Activated effector memory CD4-positive, alpha-beta T cell treated with Interleukin-2 at 50 U/mL for 16 hours (primary cell): ENCODE data around the gene PROSER2.
A peak's percentile ranks its signal among the peaks of the same experiment; 100 is the strongest.

Source experiments
- DNase-seq: peaks from one replicate; pipeline ENCODE4 v3.0.0-alpha.2; 2020

The PROSER2 gene, protein sequence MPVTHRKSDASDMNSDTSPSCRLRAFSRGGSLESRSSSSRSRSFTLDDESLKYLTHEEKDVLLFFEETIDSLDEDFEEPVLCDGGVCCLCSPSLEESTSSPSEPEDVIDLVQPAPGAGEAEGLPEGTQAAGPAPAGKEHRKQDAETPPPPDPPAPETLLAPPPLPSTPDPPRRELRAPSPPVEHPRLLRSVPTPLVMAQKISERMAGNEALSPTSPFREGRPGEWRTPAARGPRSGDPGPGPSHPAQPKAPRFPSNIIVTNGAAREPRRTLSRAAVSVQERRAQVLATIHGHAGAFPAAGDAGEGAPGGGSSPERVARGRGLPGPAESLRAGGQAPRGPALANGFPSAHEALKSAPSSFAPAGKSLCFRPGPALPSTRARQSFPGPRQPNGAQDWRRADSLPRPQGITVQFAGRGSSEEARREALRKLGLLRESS

DNA sequence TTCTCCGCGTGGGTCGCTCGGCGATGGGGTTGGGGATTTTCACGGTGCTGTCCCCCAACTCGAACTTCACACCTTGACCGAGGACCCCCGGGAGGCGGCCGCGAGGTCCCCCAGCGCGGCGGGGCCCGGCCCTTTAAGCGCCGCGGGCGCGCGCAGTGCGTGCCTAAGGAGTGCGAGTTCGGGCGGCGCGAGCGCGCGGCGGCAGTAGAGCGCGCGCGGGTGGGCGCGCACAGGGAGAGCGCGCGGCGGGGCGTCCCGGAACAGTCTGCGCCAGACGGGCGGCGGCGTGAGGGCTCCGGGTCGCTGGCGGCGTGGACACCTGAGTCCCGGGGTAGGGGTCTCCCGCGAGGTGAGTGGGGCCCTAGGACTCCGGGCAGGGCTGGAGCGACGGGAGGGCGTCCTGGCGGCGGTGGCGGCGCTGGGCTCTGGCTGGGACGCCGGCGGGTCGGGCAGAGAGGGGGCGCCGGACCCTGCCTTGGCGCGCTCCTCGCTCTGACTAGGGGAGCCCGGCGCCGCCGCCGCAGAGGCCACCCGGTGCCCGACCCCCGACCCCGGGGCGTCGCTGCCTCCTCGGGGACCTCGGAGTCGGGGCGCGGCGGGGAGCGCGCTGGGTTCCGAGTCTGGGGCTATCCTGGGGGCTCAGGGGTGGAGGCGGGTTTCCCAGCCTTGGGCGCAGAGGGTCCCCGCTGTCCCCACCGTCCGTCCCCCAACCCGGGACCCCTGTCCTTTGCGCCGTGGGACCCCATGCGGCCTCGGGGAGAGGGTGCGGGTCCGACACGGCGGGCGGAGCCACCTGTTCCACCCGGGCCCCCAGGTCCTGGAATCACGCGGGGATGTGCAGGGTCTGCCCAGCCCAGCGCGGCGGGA is at the start of gene PROSER2:
PROSER2 (plus strand) TSS at position 235 of the 867 bp plus-strand sequence. CDS start 28,722 bp downstream, outside the sequence.
- peak; percentile 20 for DNase-seq

DNA sequence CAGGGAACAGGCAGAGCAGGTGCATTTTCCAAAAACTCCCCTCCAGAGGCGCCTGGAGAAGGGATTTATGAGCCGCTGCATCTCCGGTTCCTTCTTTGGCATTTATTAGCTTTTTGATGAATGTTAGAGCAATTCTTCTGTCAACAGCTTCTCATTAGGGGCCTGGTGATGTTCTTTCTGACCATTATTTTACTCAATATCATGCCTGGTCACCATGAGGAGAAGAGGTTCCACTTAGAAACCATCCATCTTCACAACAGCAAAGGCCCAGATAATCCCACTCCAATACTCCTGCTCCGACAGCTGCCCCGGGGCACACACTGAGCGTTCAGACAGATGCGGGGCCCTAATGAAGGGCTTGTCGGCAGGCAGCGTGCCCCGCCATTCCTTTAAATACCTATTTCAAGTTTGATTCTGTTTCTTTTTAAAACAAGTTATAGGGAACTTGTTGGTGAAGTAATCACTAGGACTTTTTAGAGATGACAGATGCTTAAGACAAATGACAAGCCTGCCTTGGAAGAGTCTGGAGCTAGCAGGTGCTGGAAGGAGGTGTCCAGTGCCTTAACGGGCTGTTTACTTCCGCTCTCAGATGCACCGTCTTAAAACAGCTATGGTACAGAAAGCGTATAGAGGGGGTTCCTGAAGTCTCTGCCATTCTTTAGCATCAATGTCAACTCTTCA is 49.3 kb upstream of the PROSER2 start:
- DNase-seq: no peak

DNA sequence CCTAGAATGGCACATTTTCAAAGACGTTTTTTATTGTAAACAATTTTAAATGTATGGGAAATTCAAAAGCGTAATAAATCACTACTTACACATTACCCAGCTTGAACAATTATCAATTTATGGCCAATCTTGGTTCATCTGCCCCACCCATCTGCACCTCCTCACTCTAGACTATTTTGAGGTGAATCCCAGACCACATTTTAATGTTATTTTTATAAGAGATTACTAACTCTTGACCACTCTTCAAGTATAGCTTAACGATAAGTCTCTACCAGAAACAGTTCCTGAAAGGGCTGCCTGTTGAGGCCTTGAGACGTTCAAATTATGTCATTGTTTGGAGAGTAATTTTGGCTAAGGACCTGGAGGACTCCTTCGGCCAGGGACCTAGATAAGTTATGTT is 47.7 kb upstream of the PROSER2 start:
- no peak for DNase-seq

DNA sequence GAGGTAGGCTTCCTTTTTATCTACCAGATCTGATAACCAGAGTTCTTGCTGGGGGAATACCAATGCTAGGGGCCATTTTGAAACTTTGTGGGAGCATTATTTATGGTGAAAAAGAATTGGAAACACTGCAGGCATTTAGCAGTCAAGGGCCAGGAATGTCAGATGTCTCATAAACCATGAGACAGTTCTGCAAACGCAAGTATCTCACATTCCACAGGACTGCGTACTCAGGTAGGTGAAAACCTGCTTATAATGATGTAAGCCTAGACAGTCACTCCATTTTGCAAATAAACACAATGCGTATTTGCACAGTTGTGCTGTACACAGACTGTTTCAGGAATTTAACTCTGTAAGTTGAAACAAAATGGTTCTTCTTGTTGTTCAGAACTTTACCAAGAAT is 47.1 kb upstream of the PROSER2 start:
- DNase-seq: no peak

DNA sequence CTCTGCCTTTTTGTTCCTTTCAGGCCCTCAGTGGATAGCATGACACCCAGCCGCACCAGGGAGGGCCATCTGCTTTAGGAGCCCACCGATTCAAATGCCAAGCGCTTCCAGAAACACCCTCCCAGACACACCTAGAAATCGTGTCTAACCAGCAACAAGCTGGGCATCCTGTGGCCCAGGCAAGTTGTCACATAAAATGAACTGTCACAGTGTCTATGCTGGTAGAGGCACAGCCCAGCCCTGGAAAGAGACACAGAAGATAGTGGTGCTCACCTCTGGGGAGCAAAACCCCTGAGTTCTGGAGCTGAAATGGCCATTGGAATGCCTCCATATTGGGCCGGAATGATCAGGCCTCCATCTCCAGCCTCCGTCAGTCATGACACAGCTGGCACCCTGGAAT is 42.0 kb upstream of the PROSER2 start:
- DNase-seq: no peak

DNA sequence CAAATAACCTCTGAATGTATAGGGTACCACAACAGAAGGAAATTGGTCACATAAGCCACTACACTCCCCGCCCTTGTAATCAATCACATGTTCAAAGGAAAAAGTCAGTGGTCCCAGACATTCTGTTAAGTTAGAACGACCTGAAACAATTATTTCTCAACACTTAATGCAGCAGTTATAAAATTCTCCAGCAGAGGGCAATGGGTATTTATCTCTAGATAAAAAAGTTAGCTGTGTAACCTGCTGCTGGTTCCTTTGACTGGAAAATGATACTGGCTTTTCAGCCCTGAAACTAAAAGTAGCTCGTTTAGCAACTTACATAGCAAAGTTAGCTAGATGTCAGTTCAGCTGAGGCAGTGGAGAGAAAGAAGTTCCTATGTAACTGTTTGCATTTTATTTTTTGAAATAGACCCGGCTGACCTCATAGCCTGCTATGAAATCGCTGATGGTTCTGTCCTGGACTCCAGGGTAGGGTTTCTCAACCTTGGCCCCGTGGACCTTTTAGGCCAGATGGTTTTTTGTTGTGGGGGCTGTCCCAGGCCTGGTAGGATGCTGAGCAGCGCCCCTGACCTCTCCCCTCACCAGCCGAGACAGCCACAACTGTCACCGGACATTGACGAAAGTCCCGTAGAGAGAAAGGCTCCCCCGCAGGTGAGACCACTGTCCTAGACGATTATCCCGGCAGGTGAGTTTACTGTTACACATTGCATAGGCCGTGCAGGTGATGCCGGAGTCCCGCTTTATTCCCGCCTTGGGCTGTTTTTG is 40.2 kb upstream of the PROSER2 start:
- no peak for DNase-seq

DNA sequence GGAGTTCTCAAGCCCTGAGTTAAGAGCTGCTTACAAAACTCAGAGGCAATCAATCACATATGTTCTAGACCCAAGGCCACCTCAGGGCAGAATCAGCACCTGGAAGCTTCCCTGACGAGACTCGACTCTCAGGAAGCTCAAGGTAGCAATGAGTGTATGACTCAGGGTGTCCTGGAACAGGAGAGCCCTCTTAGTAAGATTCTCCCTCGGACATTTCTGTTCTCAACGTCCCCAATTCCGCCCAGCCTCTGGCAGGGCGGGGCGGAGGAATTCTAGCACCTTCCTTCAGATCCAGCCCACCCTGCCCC is 39.6 kb upstream of the PROSER2 start:
- DNase-seq: no peak

DNA sequence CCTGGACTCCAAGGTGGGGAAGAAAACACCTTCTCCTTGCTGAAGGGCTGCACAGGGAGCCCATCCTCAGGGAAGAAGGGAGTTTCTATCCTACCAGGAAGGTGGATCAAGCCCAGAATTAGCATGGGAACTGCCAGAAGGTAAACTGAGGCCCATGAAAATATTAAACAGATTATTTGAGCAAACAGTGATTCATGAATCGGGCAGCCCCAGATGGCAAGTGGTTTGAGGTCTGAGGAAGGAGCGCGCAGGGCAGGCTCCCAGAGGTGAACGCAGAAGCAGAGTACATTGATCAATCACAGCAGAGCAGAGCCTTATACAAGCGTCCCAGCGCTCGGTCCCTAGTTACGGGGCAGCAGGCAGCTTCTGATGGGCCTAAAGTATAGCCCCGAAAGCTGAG is 35.8 kb upstream of the PROSER2 start:
- no peak for DNase-seq

DNA sequence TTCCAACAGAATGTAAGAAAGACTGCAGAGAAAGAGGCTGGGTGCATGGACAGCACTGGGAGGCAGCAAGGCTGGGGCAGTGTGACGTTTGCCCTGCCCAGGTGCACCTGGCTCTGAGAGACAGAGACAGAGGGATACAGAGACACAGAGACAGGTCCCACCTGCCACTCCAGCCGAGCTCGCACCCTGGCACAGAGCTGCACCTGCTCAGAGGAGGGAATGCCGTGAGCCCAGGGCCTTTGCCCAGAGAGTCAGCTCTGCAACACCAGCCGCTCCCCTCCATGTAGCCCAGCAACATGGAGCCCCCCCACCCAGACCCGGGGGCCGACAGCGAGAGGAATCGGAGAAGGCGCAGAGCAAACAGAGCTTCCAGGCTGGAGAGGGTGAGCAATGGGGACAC is 35.3 kb upstream of the PROSER2 start:
- no peak for DNase-seq

DNA sequence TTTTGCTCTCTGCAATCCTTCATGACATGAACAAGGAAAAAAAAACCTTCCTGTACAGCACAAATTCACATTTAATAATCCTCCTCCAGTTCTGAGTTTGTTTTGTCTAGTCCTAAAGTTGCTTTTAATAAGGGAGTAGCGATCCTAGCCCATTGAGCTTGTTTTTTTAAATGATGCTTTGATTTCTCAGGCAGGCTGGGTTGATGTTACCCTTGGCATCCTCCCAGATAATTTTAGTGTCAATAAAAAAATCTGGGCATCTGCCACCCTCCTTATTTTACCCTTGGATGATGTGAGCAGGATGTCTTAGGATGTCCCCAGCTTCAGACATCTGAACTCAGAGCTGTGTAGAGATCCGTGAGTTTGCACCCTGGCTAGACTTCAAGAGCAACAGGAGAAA is 33.9 kb upstream of the PROSER2 start:
- DNase-seq: no peak

DNA sequence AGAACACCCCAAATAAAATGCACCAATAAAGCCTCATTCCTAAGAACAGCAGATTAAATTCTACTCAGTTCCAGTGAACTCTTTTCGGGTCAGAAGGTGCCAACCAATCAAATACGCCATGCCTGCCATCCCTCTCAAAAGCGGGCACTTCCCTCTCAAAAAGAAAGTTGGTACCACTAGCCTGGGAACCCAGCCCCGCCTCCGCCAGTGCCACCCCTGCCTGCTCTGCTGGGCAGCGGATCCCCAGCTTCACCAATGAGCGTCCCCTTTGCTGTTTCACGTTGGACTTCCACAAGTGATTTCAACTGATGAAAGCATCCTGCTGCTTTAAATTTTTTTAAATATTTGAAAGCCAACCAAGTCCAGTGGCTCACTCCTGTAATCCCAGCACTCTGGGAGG is 33.2 kb upstream of the PROSER2 start:
- DNase-seq: no peak

DNA sequence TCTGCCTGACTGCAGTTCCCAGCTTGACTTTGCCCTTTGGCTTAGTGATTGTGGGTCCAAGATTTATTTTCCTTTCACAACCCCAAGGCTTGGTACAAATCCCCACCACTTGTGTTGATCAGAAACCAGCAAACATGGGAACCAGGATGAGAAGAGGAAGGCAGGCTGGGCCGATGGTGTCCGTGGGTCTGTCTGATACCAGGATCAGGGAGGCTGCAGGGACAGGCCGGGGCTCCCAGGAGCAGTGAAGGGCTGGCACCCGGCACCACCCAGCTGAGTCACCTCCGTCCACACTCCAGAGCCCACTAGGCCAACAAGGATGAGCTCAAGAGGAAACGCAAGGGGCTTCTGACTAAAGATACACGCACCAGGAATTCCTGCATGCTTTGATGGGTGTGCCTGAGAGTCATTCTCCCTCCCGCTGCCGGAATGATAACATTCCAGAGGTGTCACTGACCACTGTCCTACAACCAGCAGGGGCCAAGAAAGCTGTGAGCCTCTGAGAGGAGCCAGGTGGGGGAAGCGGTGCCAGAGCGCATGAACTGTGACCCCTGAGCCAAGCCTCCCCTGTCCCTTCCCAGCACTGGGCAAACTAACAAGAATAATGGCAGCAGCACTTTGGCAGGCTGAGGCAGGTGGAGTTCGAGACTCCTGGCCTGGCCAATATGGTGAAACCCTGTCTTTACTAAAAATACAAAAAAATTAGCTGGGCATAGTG is 29.2 kb upstream of the PROSER2 start:
- no peak for DNase-seq

DNA sequence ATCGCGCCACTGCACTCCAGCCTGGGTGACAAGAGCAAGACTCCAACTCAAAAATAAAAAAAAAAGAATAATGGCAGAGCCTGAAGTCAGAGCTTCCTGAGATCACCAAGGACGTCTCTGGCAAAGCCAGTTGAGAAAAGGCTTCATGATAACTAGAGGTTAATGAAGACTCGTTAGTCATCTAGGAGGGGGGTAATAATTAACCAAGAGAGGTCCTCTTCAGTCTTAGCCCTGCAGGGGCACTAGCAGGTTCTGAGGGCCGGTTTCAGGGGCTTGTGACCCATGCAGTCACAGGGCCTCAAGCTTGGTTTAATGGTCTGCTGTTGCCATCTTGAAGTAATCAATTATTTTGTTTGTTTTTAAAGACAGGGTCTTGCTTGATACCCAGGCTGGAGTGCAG is 28.6 kb upstream of the PROSER2 start:
- DNase-seq: no peak

DNA sequence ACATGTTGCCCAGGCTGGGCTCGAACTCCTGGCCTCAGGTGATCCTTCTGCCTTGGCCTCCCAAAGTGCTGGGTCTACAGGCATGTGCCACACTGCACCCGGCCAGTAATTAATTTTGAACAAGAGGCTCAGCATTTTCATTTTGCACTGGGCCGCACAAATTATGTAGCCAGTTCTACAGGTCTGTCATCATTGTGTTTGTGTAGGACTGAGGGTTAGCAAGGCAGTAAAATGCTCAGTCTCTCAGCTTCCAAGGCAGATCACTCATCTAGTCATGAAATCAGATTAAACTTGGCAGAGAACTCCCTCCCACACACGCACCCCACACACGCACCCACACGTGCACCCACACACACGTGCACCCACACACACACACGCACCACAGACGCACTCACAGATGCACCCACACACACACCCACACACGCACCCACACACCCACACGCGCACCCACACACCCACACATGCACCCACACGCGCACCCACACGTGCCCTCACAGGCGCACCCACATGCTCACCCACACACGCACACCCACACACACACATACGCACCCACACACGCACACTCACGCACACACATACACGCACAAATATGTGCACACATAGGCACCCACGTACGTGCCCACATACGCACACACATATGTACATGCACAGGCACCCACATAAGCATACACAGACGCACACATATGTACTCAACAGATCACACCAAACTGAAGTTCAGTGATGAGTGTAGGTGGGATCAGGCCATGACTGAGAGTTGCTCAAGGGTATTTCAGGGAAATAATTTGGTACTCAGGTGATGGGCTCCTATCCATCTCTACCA is 27.8 kb upstream of the PROSER2 start:
- no peak for DNase-seq

DNA sequence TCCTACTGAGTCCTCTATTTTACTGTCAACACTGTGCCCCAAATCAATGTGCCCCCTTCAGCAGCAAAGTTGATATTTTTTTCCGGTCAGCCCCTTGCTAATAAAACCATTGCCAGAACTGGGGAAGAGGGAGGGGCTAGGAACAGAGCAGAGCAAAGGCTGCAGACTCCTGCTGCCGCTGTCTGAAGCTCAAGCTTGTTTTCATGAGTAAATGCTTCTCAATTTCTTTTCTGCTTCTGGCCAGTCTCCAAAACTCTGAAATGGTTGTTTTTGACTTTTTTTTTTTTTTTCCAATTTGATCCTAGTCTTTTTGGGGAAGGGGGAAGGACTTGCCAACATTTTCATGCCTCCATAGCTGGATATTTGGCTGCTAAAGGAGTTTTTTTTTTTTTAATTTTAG is 26.7 kb upstream of the PROSER2 start:
- DNase-seq: no peak

DNA sequence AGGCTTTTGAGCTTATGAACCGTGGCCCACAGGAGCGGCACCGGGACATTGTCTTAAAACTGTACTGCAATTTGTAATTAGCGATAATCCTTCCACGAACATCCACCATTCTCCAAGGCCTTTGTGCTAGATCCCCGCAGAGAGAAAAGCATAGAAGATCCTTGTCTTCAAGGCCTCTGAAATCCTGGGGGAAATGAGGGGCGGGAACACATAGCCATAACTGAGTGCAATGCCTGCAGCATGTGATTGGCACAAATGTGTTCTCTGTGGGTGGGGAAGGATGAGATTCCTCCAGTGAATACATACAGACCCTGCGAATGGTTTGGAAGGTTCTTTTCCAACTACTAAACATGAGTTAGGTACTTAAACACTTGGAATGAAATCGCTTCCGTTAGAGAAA is 25.9 kb upstream of the PROSER2 start:
- no peak for DNase-seq

DNA sequence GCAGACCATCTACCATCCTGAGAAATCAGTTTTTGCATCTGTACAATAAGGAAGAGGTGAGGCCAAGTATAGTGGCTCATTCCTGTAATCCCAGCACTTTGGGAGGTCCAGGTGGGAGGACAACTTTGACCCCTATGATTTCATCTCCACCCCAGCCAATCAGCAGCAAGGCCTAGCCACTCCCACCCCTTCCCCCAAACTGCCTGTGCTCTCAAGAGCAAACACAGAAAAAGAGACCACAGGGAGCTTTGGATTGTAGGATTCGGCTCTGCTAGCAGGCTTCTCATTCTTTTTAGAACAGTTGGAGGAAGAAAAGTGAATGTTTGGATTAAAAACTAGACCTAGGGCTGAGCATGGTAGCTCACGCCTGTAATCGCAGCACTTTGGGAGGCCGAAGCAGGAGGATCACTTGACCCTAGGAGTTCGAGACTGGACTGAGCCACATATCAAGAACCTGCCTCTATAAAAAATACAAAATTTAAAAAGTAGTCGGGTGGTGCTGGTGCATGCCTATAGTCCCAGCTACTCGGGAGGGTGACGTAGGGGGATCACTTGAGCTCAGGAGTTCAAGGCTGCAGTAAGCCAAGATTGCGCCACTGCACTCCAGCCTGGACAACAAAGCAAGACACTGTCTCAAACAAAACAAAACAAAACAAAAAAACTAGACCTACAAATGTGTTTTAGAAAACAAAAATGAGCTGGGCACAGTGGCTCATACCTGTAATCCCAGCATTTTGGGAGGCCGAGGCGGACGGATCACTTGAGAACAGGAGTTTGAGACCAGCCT is 25.1 kb upstream of the PROSER2 start:
- DNase-seq: no peak

DNA sequence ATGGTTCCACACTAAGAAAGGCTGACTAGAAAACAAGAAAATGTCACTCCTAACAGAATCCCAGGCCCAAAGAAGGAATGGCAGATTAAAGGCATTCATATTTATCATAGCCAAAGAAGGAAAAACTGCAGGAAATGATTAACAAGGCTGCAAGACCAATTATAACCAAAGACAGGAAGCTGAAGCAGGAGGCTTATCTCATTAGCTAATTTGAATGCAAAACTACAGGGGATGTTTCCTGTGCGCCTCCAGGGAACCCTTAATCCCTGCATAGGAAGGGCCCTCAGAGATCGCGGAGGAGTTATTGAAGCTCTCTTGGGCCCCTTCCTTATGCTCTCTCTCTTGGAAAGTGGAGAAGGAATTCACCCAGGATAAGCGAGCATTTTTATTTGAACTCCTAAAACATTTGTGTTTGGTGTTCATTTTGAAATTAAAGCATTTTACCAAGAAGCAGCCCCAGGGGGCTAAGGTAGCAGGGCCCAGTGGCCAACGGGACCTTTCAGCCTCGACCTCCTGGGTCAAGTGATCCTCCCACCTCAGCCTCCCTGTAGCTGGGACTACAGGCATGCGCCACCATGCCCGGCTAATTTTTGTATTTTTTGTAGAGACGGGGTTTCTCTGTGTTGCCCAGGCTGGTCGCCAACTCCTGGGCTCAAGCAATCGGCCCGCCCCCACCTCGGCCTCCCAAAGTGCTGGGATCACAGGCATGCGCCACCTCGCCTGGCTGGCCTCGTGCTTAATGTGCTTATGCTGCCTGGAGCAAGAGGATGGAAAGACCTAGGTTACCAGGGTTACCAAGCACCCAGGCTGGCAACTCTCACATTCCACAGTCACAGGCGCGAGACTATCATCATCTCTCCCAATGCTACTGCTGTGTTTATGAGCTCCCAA is 24.1 kb upstream of the PROSER2 start:
- no peak for DNase-seq

DNA sequence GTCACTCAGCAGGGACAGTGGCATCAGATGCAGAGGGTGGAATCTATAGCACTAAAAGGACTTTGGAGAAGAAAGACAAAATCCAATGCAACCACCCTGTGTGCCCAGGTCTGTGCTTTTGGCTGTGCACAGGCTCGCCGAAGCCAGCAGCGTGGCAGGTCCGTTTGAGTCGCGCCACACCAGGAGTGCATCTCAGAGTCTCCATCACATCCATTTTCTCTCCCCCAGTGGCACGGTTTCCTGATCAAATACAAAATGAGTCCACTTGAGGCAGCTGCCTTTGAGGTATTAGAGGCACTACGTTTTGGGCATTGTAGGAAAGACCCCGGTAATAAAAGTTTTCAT is 23.4 kb upstream of the PROSER2 start:
- DNase-seq: no peak

DNA sequence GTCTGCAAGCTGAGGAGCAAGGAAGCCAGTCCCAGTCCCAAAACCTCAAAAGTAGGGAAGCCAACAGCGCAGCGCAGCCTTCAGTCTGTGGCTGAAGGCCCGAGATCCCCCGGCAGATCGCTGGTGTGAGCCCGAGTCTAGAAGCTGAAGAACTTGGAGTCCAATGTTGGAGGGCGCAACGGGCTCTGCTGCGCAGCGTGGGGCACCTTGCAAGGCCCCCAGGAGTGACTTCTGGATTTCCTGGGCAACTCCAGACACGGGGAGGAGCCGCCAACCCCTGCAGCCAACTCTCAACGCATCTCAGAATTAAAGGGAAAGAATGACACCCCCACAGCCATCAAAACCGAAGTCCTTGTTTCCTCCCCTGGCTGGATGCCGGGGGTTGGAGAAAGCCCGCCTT is 18.8 kb upstream of the PROSER2 start:
- no peak for DNase-seq
